Uterus (tissue), 4 donors: ENCODE results near the gene NENF. TPM values are rescaled to one million over a fixed set of nuclear protein-coding genes. Genes with fewer than 3 reads are reported as not detected.

Experiments used
- DNase-seq, 2 donors: peaks; one replicate each; pipeline ENCODE4 v3.0.0-alpha.2; 2019 to 2020
- H3K27ac ChIP-seq, 2 donors: fragments of 200-600 bp; sonication (generic); 1 replicate in 1 of 2; 2 replicates in 1 of 2; pipeline ENCODE4 v1.5.1; 2016 to 2018
- H3K27me3 ChIP-seq, 2 donors: fragments of 200-600 bp; sonication (generic); one replicate each; pipeline ENCODE4 v1.5.1; 2018 to 2019; ENCODE audit warnings: control low read depth in 1 of 2
- H3K36me3 ChIP-seq, 2 donors: fragments of 200-600 bp; sonication (generic); one replicate each; pipeline ENCODE4 v1.5.1; 2019; ENCODE audit warnings: control low read depth in 1 of 2
- H3K4me1 ChIP-seq, 2 donors: fragments of 200-600 bp; sonication (generic); one replicate each; pipeline ENCODE4 v1.5.1; 2018 to 2019; ENCODE audit warnings: control low read depth in 1 of 2
- H3K4me3 ChIP-seq, 2 donors: fragments of 200-600 bp; sonication (generic); 1 replicate in 1 of 2; 2 replicates in 1 of 2; pipeline ENCODE4 v1.5.1; 2018 to 2019; ENCODE audit warnings: mild to moderate bottlenecking in 1 of 2
- H3K9me3 ChIP-seq, 2 donors: fragments of 200-600 bp; sonication (generic); one replicate each; pipeline ENCODE4 v1.5.1; 2019; ENCODE audit warnings: control low read depth in 1 of 2
- CTCF ChIP-seq, 4 experiments: fragments of 200-600 bp in 2 of 4; fragments of 450-650 bp in 2 of 4; sonication (generic) in 2 of 4; IDR thresholded peaks; one replicate each; pipeline ENCODE4 v1.5.1; 2016 to 2019; ENCODE audit warnings: antibody characterized with exemption in 4 of 4, mild to moderate bottlenecking in 2 of 4, moderate library complexity in 1 of 4
- POLR2A ChIP-seq, 2 donors: fragments of 450-650 bp; IDR thresholded peaks; one replicate each; pipeline ENCODE4 v1.6.1; 2016; ENCODE audit warnings: antibody characterized with exemption in 2 of 2, mild to moderate bottlenecking in 1 of 2, moderate library complexity in 1 of 2
- intact Hi-C: fragments of 100-400 bp; cut with DNase I; formaldehyde crosslinking; loops from one replicate; pipeline ENCODE4 v1.15.1; 2023; ENCODE audit warnings: low total_unique reads
- total RNA-seq, 4 donors: library from RNA; depleted of rRNA in 3 of 4; stranded (reverse); fragments of >200 nt in 3 of 4; gene quantifications; one replicate each; pipeline versions ENCODE4 v1.1.0 to v1.2.4, GENCODE V29; 2014 to 2023
- donor health status: DM: yes; HTN: yes; CAD: no.

Gene NENF
- total RNA-seq, 4 donors from 2014 or later = 35.0 to 180 (median 122) TPM

- no peak for DNase-seq
- intact Hi-C loops = no loop called here
- no peak overlapping the region for H3K4me3 ChIP-seq
These were observed 34.4 kb downstream of the NENF start for GRCh38 chr1:212466898-212467650.

GRCh38 chr1:212467843-212468482 is 35.2 kb downstream of the NENF start:
- no peak for TF ChIP-seq POLR2A (IDR thresholded peaks at IDR 0.05)
- TF ChIP-seq CTCF (IDR thresholded peaks at IDR 0.05) = no peak
- peaks cover 0 to 9% of the 10 kb centered on the region in 2 donors for H3K4me1 ChIP-seq
- intact Hi-C loops = no loop called here
- H3K9me3 ChIP-seq = no peaks in the 10 kb centered on the region
- H3K27me3 ChIP-seq = no peaks in the 10 kb centered on the region
- H3K27ac ChIP-seq = no peak overlapping the region
- H3K36me3 ChIP-seq = no peaks in the 10 kb centered on the region
- H3K4me3 ChIP-seq = no peak overlapping the region
- no peak for DNase-seq

More at GRCh38 chr1:212466898-212467650, 34.4 kb downstream of the NENF start:
- Histone ChIP-seq H3K4me1 (peaks cover 0 to 9% of the 10 kb centered on the region in 2 donors), H3K27me3 (no peaks in the 10 kb centered on the region), H3K9me3 (no peaks in the 10 kb centered on the region), H3K27ac (no peak overlapping the region), H3K36me3 (no peaks in the 10 kb centered on the region)
- TF ChIP-seq CTCF (IDR thresholded peaks at IDR 0.05) = no peak
- TF ChIP-seq POLR2A (IDR thresholded peaks at IDR 0.05) = no peak

GRCh38 chr1:212470059-212470458 is 37.3 kb downstream of the NENF start:
- H3K27me3 ChIP-seq = no peaks in the 10 kb centered on the region
- TF ChIP-seq CTCF (IDR thresholded peaks at IDR 0.05) = no peak
- peak; percentile 30 to 44 for TF ChIP-seq POLR2A (IDR thresholded peaks at IDR 0.05)
- H3K9me3 ChIP-seq = no peaks in the 10 kb centered on the region
- intact Hi-C loops = no loop called here
- H3K4me1 ChIP-seq = peaks cover 0 to 9% of the 10 kb centered on the region in 2 donors
- H3K27ac ChIP-seq = peak overlapping the region; percentile 89 to 93
- peak; percentile 90 to 95 for DNase-seq
- peak overlapping the region in 1 of 2 donors; percentile 16 for H3K4me3 ChIP-seq
- no peaks in the 10 kb centered on the region for H3K36me3 ChIP-seq

- Histone ChIP-seq H3K36me3 (no peaks in the 10 kb centered on the region), H3K4me1 (peaks cover 0 to 9% of the 10 kb centered on the region in 2 donors), H3K9me3 (no peaks in the 10 kb centered on the region), H3K4me3 (no peak overlapping the region), H3K27ac (no peak overlapping the region), H3K27me3 (no peaks in the 10 kb centered on the region)
- intact Hi-C loops = no loop called here
- no peak for DNase-seq
- TF ChIP-seq POLR2A (IDR thresholded peaks at IDR 0.05) (no peak), CTCF (IDR thresholded peaks at IDR 0.05) (no peak)
These were observed 38.6 kb downstream of the NENF start for GRCh38 chr1:212471286-212471685.
